Measurements from ENCODE around the gene TBCCD1. TPM values are rescaled to one million over a fixed set of nuclear protein-coding genes. Genes with fewer than 3 reads are reported as not detected.

TBCCD1 gene
- total RNA-seq, 1 experiment from 2014 or later = 25.1 TPM

GRCh38 chr3:186538779-186539178 is 28.4 kb downstream of the TBCCD1 start:
- no peak overlapping the region for H3K27ac Mint-ChIP-seq (ENCODE audit: unreplicated experiment)
- peaks cover 6% of the 10 kb centered on the region for H3K36me3 Mint-ChIP-seq (ENCODE audit: insufficient read depth, unreplicated experiment)
- TF ChIP-seq CTCF (IDR thresholded peaks at IDR 0.05; ENCODE audit: unreplicated experiment) = no peak
- intact Hi-C loops (cut with micrococcal nuclease; ENCODE audit: unreplicated experiment) = no loop called here
- H3K4me3 Mint-ChIP-seq (ENCODE audit: low read depth, unreplicated experiment) = no peak overlapping the region
- BruUV-seq (replicated peaks) = no TSS peak
- H3K4me1 Mint-ChIP-seq (ENCODE audit: low read depth, unreplicated experiment) = peaks cover 12% of the 10 kb centered on the region
- no peak for DNase-seq
- no peaks in the 10 kb centered on the region for H3K9me3 Mint-ChIP-seq (ENCODE audit: low read depth, unreplicated experiment)
- H3K27me3 Mint-ChIP-seq (ENCODE audit: unreplicated experiment) = no peaks in the 10 kb centered on the region
- CTCF ChIA-PET = interaction anchor here (0.5 to 2.4 kb wide), 3 partner anchors 452 to 895 kb away, joined by 4 to 19 read pairs (median 5); no protein-coding TSS in a partner anchor

GRCh38 chr3:186536883-186537844 is 30.0 kb downstream of the TBCCD1 start:
- no peaks in the 10 kb centered on the region for H3K36me3 Mint-ChIP-seq (ENCODE audit: insufficient read depth, unreplicated experiment)
- intact Hi-C loops (cut with micrococcal nuclease; ENCODE audit: unreplicated experiment) = no loop called here
- BruUV-seq (replicated peaks) = no TSS peak

GRCh38 chr3:186534113-186534669 is 32.9 kb downstream of the TBCCD1 start:
- no peak for DNase-seq

More at GRCh38 chr3:186536883-186537844, 30.0 kb downstream of the TBCCD1 start:
- CTCF ChIA-PET = no interaction called here
- no peaks in the 10 kb centered on the region for H3K27me3 Mint-ChIP-seq (ENCODE audit: unreplicated experiment)
- no peak for DNase-seq
- H3K27ac Mint-ChIP-seq (ENCODE audit: unreplicated experiment) = no peak overlapping the region
- H3K9me3 Mint-ChIP-seq (ENCODE audit: low read depth, unreplicated experiment) = no peaks in the 10 kb centered on the region
- H3K4me1 Mint-ChIP-seq (ENCODE audit: low read depth, unreplicated experiment) = peaks cover 12% of the 10 kb centered on the region
- H3K4me3 Mint-ChIP-seq (ENCODE audit: low read depth, unreplicated experiment) = no peak overlapping the region
- TF ChIP-seq CTCF (IDR thresholded peaks at IDR 0.05; ENCODE audit: unreplicated experiment) = no peak

More at GRCh38 chr3:186534113-186534669, 32.9 kb downstream of the TBCCD1 start:
- no peak overlapping the region for H3K27ac Mint-ChIP-seq (ENCODE audit: unreplicated experiment)
- H3K9me3 Mint-ChIP-seq (ENCODE audit: low read depth, unreplicated experiment) = no peaks in the 10 kb centered on the region
- no peaks in the 10 kb centered on the region for H3K4me1 Mint-ChIP-seq (ENCODE audit: low read depth, unreplicated experiment)
- no peaks in the 10 kb centered on the region for H3K27me3 Mint-ChIP-seq (ENCODE audit: unreplicated experiment)
- CTCF ChIA-PET = interaction anchor here (0.5 to 0.7 kb wide), 3 partner anchors 96 to 680 kb away, joined by 3 to 6 read pairs (median 4); no protein-coding TSS in a partner anchor
- intact Hi-C loops (cut with micrococcal nuclease; ENCODE audit: unreplicated experiment) = no loop called here
- H3K36me3 Mint-ChIP-seq (ENCODE audit: insufficient read depth, unreplicated experiment) = no peaks in the 10 kb centered on the region
- no TSS peak for BruUV-seq (replicated peaks)
- no peak overlapping the region for H3K4me3 Mint-ChIP-seq (ENCODE audit: low read depth, unreplicated experiment)
- TF ChIP-seq CTCF (IDR thresholded peaks at IDR 0.05; ENCODE audit: unreplicated experiment) = no peak
